ENCODE measurements around the gene BAG3.

BAG3 gene

GRCh38 chr10:119652361-119652730 is 1.2 kb downstream of the BAG3 start:
- H3K4me3 ChIP-seq (ENCODE audit: low read depth, low read length) = peak overlapping the region; percentile 78

GRCh38 chr10:119653209-119653608 is 2.0 kb downstream of the BAG3 start:
- TF ChIP-seq, protein P1, sequence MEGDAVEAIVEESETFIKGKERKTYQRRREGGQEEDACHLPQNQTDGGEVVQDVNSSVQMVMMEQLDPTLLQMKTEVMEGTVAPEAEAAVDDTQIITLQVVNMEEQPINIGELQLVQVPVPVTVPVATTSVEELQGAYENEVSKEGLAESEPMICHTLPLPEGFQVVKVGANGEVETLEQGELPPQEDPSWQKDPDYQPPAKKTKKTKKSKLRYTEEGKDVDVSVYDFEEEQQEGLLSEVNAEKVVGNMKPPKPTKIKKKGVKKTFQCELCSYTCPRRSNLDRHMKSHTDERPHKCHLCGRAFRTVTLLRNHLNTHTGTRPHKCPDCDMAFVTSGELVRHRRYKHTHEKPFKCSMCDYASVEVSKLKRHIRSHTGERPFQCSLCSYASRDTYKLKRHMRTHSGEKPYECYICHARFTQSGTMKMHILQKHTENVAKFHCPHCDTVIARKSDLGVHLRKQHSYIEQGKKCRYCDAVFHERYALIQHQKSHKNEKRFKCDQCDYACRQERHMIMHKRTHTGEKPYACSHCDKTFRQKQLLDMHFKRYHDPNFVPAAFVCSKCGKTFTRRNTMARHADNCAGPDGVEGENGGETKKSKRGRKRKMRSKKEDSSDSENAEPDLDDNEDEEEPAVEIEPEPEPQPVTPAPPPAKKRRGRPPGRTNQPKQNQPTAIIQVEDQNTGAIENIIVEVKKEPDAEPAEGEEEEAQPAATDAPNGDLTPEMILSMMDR (IDR thresholded peaks at IDR 0.05; ENCODE audit: low read depth, low read length) = no peak
- Histone ChIP-seq H3K27me3 (no peaks in the 10 kb centered on the region), H3K4me3 (ENCODE audit: low read depth, low read length) (peak overlapping the region; percentile 78), H3K36me3 (no peaks in the 10 kb centered on the region; the same call in 1 of the 2 replicates), H3K9me3 (no peaks in the 10 kb centered on the region), H3K4me1 (peaks cover 38% of the 10 kb centered on the region)
- no peak for DNase-seq

More at GRCh38 chr10:119652361-119652730, 1.2 kb downstream of the BAG3 start:
- TF ChIP-seq, protein P1 (IDR thresholded peaks at IDR 0.05; ENCODE audit: low read depth, low read length) = peak; percentile 45
- Histone ChIP-seq H3K27me3 (no peaks in the 10 kb centered on the region), H3K36me3 (no peaks in the 10 kb centered on the region; the same call in 1 of the 2 replicates), H3K4me1 (peaks cover 29% of the 10 kb centered on the region), H3K9me3 (no peaks in the 10 kb centered on the region)
- no peak for DNase-seq

- H3K36me3 ChIP-seq = no peaks in the 10 kb centered on the region; the same call in 1 of the 2 replicates
- H3K27me3 ChIP-seq = no peaks in the 10 kb centered on the region
- no peaks in the 10 kb centered on the region for H3K9me3 ChIP-seq
- TF ChIP-seq, protein P1 (IDR thresholded peaks at IDR 0.05; ENCODE audit: low read depth, low read length) = no peak
- no peak for DNase-seq
- H3K4me3 ChIP-seq (ENCODE audit: low read depth, low read length) = peak overlapping the region; percentile 78
- peaks cover 45% of the 10 kb centered on the region for H3K4me1 ChIP-seq
Observed at GRCh38 chr10:119653916-119654315, 2.7 kb downstream of the BAG3 start.

DNA sequence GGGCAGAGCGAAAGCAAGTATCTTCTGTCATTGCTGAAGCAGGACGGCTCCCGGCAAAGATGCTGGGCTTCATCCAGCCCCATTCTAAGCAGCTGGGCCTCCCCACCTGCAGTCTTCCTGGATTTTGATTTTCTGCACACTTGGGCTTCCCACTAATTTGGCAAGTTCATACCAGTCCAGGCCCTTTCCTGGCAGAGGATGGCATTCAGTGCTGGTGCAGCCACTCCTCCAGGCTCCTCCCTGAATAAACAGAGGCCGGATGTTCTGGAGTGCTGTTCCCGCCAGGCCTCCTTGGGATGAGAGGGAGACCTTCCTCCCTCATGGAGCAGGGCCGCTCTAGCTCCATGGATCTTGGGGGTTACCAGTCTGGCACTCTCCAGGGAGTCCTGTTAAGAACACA is 3.4 kb downstream of the BAG3 start:
- H3K4me3 ChIP-seq (ENCODE audit: low read depth, low read length) = peak overlapping the region; percentile 78
- H3K4me1 ChIP-seq = peaks cover 51% of the 10 kb centered on the region

GRCh38 chr10:119655566-119656001 is 4.4 kb downstream of the BAG3 start:
- H3K36me3 ChIP-seq = no peaks in the 10 kb centered on the region; the same call in 1 of the 2 replicates
- H3K9me3 ChIP-seq = no peaks in the 10 kb centered on the region
- no peaks in the 10 kb centered on the region for H3K27me3 ChIP-seq
- peak overlapping the region; percentile 23 for H3K4me3 ChIP-seq (ENCODE audit: low read depth, low read length)
- DNase-seq = peak; percentile 73
- TF ChIP-seq, protein P1 (IDR thresholded peaks at IDR 0.05; ENCODE audit: low read depth, low read length) = no peak
- peaks cover 52% of the 10 kb centered on the region for H3K4me1 ChIP-seq

More for the DNA sequence above, 3.4 kb downstream of the BAG3 start:
- TF ChIP-seq, protein P1 (IDR thresholded peaks at IDR 0.05; ENCODE audit: low read depth, low read length) = no peak
- Histone ChIP-seq H3K27me3 (no peaks in the 10 kb centered on the region), H3K9me3 (no peaks in the 10 kb centered on the region), H3K36me3 (no peaks in the 10 kb centered on the region; the same call in 1 of the 2 replicates)
- peak; percentile 36 for DNase-seq

DNA sequence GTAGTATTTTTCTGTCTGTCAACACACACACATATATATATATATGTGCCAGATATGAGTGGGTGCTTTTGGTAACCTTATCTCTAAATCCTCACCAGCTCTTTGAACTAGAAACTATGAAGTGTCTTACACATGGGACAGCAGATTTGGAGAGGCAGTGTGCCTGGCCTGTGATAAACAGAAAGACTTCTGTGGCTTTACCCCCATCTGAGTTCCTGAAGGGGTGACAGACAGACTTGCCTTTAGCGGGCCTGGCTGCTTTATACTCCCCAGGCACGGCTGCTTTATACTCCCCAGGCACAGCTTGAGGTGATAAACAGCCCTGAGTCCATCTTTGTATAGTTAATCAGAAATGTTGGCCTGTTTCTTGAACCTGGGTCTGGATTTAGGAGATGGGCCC is 5.6 kb downstream of the BAG3 start:
- TF ChIP-seq, protein P1 (IDR thresholded peaks at IDR 0.05; ENCODE audit: low read depth, low read length) = no peak
- no peak for DNase-seq
- H3K9me3 ChIP-seq = no peaks in the 10 kb centered on the region
- H3K27me3 ChIP-seq = no peaks in the 10 kb centered on the region
- no peaks in the 10 kb centered on the region; the same call in 1 of the 2 replicates for H3K36me3 ChIP-seq
- H3K4me3 ChIP-seq (ENCODE audit: low read depth, low read length) = no peak overlapping the region
- H3K4me1 ChIP-seq = peaks cover 52% of the 10 kb centered on the region

All from BE2C (cell line).